ENCODE results near the gene XRCC1. TPM values are rescaled to one million over a fixed set of nuclear protein-coding genes. Genes with fewer than 3 reads are reported as not detected.

Gene XRCC1
- 10 to 100 TPM; 36.9 to 39.5 TPM for total RNA-seq

GRCh38 chr19:43575156-43575950 is at the start of gene XRCC1, which contains the start of gene PINLYP:
Gene XRCC1 (minus strand): TSS chr19:43575527. CDS start chr19:43575458, 69 bp downstream.
Gene PINLYP (plus strand): TSS chr19:43575801. CDS start chr19:43577192, 1,391 bp downstream.
- Mint-ChIP-seq H3K36me3 (peaks cover 13 to 14% of the 10 kb centered on the region in 2 donors), H3K9me3 (no peaks in the 10 kb centered on the region), H3K27ac (peak within 1 kb of the TSS; percentile 98 to 99)
- peak; percentile 92 to 94 for DNase-seq (ENCODE audit: low spot score in 2 of 2)
- peak; percentile 99 to 100 for ATAC-seq

GRCh38 chr19:43624933-43625332 is 49.6 kb upstream of the XRCC1 start:
- Mint-ChIP-seq H3K9me3 (no peaks in the 10 kb centered on the region), H3K27ac (no peak overlapping the region)

GRCh38 chr19:43623889-43624670 is 48.8 kb upstream of the XRCC1 start:
- Mint-ChIP-seq H3K27ac (no peak overlapping the region), H3K36me3 (no peaks in the 10 kb centered on the region), H3K9me3 (no peaks in the 10 kb centered on the region)
- no peak for DNase-seq (ENCODE audit: low spot score in 2 of 2)
- ATAC-seq, result no peak

More at GRCh38 chr19:43624933-43625332, 49.6 kb upstream of the XRCC1 start:
- ATAC-seq, result peak; percentile 83 to 93
- H3K36me3 Mint-ChIP-seq, result no peaks in the 10 kb centered on the region
- peak; percentile 81 to 92 for DNase-seq (ENCODE audit: low spot score in 2 of 2)

- Mint-ChIP-seq H3K9me3 (no peaks in the 10 kb centered on the region), H3K27ac (no peak overlapping the region), H3K36me3 (no peaks in the 10 kb centered on the region)
- DNase-seq (ENCODE audit: low spot score in 2 of 2) (no peak), ATAC-seq (no peak)
These were observed 47.6 kb upstream of the XRCC1 start for GRCh38 chr19:43622956-43623355.

GRCh38 chr19:43622070-43622469 is 46.7 kb upstream of the XRCC1 start:
- DNase-seq (ENCODE audit: low spot score in 2 of 2) (no peak), ATAC-seq (no peak)
- Mint-ChIP-seq H3K9me3 (no peaks in the 10 kb centered on the region), H3K36me3 (no peaks in the 10 kb centered on the region), H3K27ac (no peak overlapping the region)

- ATAC-seq (no peak), DNase-seq (ENCODE audit: low spot score in 2 of 2) (peak in 1 of 2 donors; percentile 84)
- no peaks in the 10 kb centered on the region for H3K36me3 Mint-ChIP-seq
- H3K27ac Mint-ChIP-seq, result peak overlapping the region; percentile 96 to 99
- H3K9me3 Mint-ChIP-seq, result no peaks in the 10 kb centered on the region
These were observed 45.0 kb upstream of the XRCC1 start for GRCh38 chr19:43620061-43621001.

- peak; percentile 91 to 93 for ATAC-seq
These were observed 44.1 kb upstream of the XRCC1 start, which contains the start of gene ZNF428 for GRCh38 chr19:43619262-43620060. Gene ZNF428 (minus strand): TSS chr19:43619629. CDS start chr19:43614304, 5,325 bp downstream.

GRCh38 chr19:43618921-43619261 is 43.6 kb upstream of the XRCC1 start:
- Mint-ChIP-seq H3K9me3 (no peaks in the 10 kb centered on the region), H3K27ac (peak overlapping the region; percentile 96 to 97), H3K36me3 (no peaks in the 10 kb centered on the region)
- DNase-seq (ENCODE audit: low spot score in 2 of 2) (peak in 1 of 2 donors; percentile 53), ATAC-seq (peak; percentile 22 to 58)

More at GRCh38 chr19:43619262-43620060, 44.1 kb upstream of the XRCC1 start, which contains the start of gene ZNF428:
- Mint-ChIP-seq H3K27ac (peak within 1 kb of the TSS; percentile 96 to 99), H3K9me3 (no peaks in the 10 kb centered on the region), H3K36me3 (no peaks in the 10 kb centered on the region)
- DNase-seq (ENCODE audit: low spot score in 2 of 2), result peak; percentile 87 to 93

- ATAC-seq (no peak), DNase-seq (ENCODE audit: low spot score in 2 of 2) (no peak)
- peak overlapping the region; percentile 4 to 34 for H3K27ac Mint-ChIP-seq
- H3K9me3 Mint-ChIP-seq, result no peaks in the 10 kb centered on the region
- H3K36me3 Mint-ChIP-seq, result no peaks in the 10 kb centered on the region
These were observed 41.6 kb upstream of the XRCC1 start for GRCh38 chr19:43616954-43617353.

- Mint-ChIP-seq H3K36me3 (no peaks in the 10 kb centered on the region), H3K9me3 (no peaks in the 10 kb centered on the region), H3K27ac (peak overlapping the region in 1 of 2 donors; percentile 34)
- no peak for DNase-seq (ENCODE audit: low spot score in 2 of 2)
- ATAC-seq, result no peak
These were observed 41.0 kb upstream of the XRCC1 start for GRCh38 chr19:43616306-43616705.

GRCh38 chr19:43612374-43612773 is 37.0 kb upstream of the XRCC1 start:
- ATAC-seq, result no peak
- no peak for DNase-seq (ENCODE audit: low spot score in 2 of 2)
- H3K27ac Mint-ChIP-seq, result peak overlapping the region in 1 of 2 donors; percentile 64
- H3K36me3 Mint-ChIP-seq, result no peaks in the 10 kb centered on the region
- H3K9me3 Mint-ChIP-seq, result no peaks in the 10 kb centered on the region

GRCh38 chr19:43611788-43612187 is 36.5 kb upstream of the XRCC1 start, which contains the start of gene SRRM5:
Gene SRRM5 (plus strand): TSS chr19:43612088. CDS start chr19:43612122, 34 bp downstream.
- DNase-seq (ENCODE audit: low spot score in 2 of 2), result no peak
- peak within 1 kb of the TSS; percentile 67 to 76 for H3K27ac Mint-ChIP-seq
- H3K36me3 Mint-ChIP-seq, result no peaks in the 10 kb centered on the region
- no peak for ATAC-seq
- no peaks in the 10 kb centered on the region for H3K9me3 Mint-ChIP-seq

- H3K27ac Mint-ChIP-seq, result peak overlapping the region; percentile 67 to 76
These were observed 35.2 kb upstream of the XRCC1 start for GRCh38 chr19:43610493-43610892.

GRCh38 chr19:43609872-43610271 is 34.5 kb upstream of the XRCC1 start:
- ATAC-seq, result no peak
- no peak for DNase-seq (ENCODE audit: low spot score in 2 of 2)
- H3K36me3 Mint-ChIP-seq, result no peaks in the 10 kb centered on the region
- no peaks in the 10 kb centered on the region for H3K9me3 Mint-ChIP-seq
- H3K27ac Mint-ChIP-seq, result peak overlapping the region in 1 of 2 donors; percentile 76

More at GRCh38 chr19:43610493-43610892, 35.2 kb upstream of the XRCC1 start:
- Mint-ChIP-seq H3K9me3 (no peaks in the 10 kb centered on the region), H3K36me3 (no peaks in the 10 kb centered on the region)
- DNase-seq (ENCODE audit: low spot score in 2 of 2) (no peak), ATAC-seq (no peak)

Data from activated naive CD4-positive, alpha-beta T cell treated with anti-CD3 and anti-CD28 coated beads, Interleukin-2, amount 50 U/mL, for 72 hours (primary cell).